ENCODE results near the gene RNF151. TPM values are rescaled to one million over a fixed set of nuclear protein-coding genes. Genes with fewer than 3 reads are reported as not detected.

Gene RNF151
- total and polyA plus RNA-seq, 2 of the 13 experiments (the other 11 are each of a cell fraction or from before 2014, with no cell fraction given): not detected

- peak; percentile 34; the same call in 1 of the 2 replicates for TF ChIP-seq ISX (CRISPR knock-in tag; conservative IDR thresholded peaks at IDR 0.05)
- TF ChIP-seq SOX6 (IDR thresholded peaks at IDR 0.05): no peak
- peak; percentile 17; the same call in 1 of the 2 replicates for TF ChIP-seq SOX6 (CRISPR knock-in tag; IDR thresholded peaks at IDR 0.05)
- no peak for TF ChIP-seq SMC3 (IDR thresholded peaks at IDR 0.05; ENCODE audit: low read length)
- TF ChIP-seq ZNF468 (CRISPR knock-in tag; IDR thresholded peaks at IDR 0.05): 0 out of 2 replicates have a peak, but pooled peaks have one; percentile 35
- TF ChIP-seq, protein P1, sequence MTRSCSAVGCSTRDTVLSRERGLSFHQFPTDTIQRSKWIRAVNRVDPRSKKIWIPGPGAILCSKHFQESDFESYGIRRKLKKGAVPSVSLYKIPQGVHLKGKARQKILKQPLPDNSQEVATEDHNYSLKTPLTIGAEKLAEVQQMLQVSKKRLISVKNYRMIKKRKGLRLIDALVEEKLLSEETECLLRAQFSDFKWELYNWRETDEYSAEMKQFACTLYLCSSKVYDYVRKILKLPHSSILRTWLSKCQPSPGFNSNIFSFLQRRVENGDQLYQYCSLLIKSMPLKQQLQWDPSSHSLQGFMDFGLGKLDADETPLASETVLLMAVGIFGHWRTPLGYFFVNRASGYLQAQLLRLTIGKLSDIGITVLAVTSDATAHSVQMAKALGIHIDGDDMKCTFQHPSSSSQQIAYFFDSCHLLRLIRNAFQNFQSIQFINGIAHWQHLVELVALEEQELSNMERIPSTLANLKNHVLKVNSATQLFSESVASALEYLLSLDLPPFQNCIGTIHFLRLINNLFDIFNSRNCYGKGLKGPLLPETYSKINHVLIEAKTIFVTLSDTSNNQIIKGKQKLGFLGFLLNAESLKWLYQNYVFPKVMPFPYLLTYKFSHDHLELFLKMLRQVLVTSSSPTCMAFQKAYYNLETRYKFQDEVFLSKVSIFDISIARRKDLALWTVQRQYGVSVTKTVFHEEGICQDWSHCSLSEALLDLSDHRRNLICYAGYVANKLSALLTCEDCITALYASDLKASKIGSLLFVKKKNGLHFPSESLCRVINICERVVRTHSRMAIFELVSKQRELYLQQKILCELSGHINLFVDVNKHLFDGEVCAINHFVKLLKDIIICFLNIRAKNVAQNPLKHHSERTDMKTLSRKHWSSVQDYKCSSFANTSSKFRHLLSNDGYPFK (CRISPR knock-in tag; IDR thresholded peaks at IDR 0.05; ENCODE audit: borderline replicate concordance): peak; percentile 84
- TF ChIP-seq IRF1 (CRISPR knock-in tag; IDR thresholded peaks at IDR 0.05; ENCODE audit: low read depth): peak; percentile 81; the same call in 1 of the 2 replicates
- peak; percentile 98 for TF ChIP-seq CREM (IDR thresholded peaks at IDR 0.05)
- TF ChIP-seq CREM (CRISPR knock-in tag; IDR thresholded peaks at IDR 0.05): peak; percentile 64; the same call in 1 of the 2 replicates
- peak; percentile 88 for TF ChIP-seq KAT8 (CRISPR knock-in tag; IDR thresholded peaks at IDR 0.05)
- no peak for TF ChIP-seq ZNF713 (CRISPR knock-in tag; IDR thresholded peaks at IDR 0.05)
- TF ChIP-seq ZNF234 (CRISPR knock-in tag; conservative IDR thresholded peaks at IDR 0.05): 0 out of 2 replicates have a peak, but pooled peaks have one; percentile 37
- TF ChIP-seq, protein P2, sequence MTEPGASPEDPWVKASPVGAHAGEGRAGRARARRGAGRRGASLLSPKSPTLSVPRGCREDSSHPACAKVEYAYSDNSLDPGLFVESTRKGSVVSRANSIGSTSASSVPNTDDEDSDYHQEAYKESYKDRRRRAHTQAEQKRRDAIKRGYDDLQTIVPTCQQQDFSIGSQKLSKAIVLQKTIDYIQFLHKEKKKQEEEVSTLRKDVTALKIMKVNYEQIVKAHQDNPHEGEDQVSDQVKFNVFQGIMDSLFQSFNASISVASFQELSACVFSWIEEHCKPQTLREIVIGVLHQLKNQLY (CRISPR knock-in tag; IDR thresholded peaks at IDR 0.05): peak; percentile 8; the same call in 1 of the 2 replicates
These were observed 1.9 kb upstream of the RNF151 start, which contains the start of gene RPS2 (continued) for GRCh38 chr16:1964506-1965395.

Measured in HepG2 (cell line).